K562 (cell line): ENCODE results near the gene SULT2B1. TPM values are rescaled to one million over a fixed set of nuclear protein-coding genes. Genes with fewer than 3 reads are reported as not detected.

Experiments used
- AFF1 ChIP-seq, 2 experiments: fragments of 450-650 bp; IDR thresholded peaks; 2 replicates each; pipeline ENCODE4 v1.6.1; 2018; ENCODE audit warnings: mild to moderate bottlenecking in 2 of 2, low read depth in 1 of 2; ENCODE audit not compliant: partially characterized antibody in 2 of 2
- ATF3 ChIP-seq, 2 experiments: fragments of 450-650 bp in 1 of 2; sonication (generic) in 1 of 2; formaldehyde crosslinking in 1 of 2; IDR thresholded peaks in 1 of 2; conservative IDR thresholded peaks in 1 of 2; 2 replicates each; pipeline versions ENCODE4 v1.6.1 to v1.8.1; 2016 to 2023; ENCODE audit warnings: mild to moderate bottlenecking in 2 of 2, moderate library complexity in 2 of 2, inconsistent platforms in 1 of 2, missing genetic modification reagents in 1 of 2
- CEBPB ChIP-seq: fragments of 450-650 bp; IDR thresholded peaks from 2 replicates; pipeline ENCODE4 v1.6.1; 2016; ENCODE audit warnings: missing genetic modification characterization, missing compliant biosample characterization
- CHD2 ChIP-seq: IDR thresholded peaks from 2 replicates; pipeline ENCODE4 v1.6.1; 2011; ENCODE audit warnings: low read depth, low read length
- CTCF ChIP-seq, 3 experiments: IDR thresholded peaks in 2 of 3; conservative IDR thresholded peaks in 1 of 3; 2 replicates each; pipeline ENCODE4 v1.5.1; 2011 to 2012; ENCODE audit warnings: low read length in 3 of 3, mild to moderate bottlenecking in 3 of 3, control low read depth in 2 of 3, improper control_type of control experiment in 1 of 3, inconsistent platforms in 1 of 3, low read depth in 1 of 3, mixed read lengths in 1 of 3, moderate library complexity in 1 of 3; ENCODE audit not compliant: insufficient read depth in 2 of 3
- E2F1 ChIP-seq: sonication (generic); formaldehyde crosslinking; IDR thresholded peaks from 2 replicates; pipeline ENCODE4 v1.8.1; 2023; ENCODE audit warnings: mild to moderate bottlenecking, missing genetic modification reagents, moderate library complexity
- EZH2 ChIP-seq: IDR thresholded peaks from 2 replicates; pipeline ENCODE4 v1.6.1; 2012; ENCODE audit warnings: low read depth, mild to moderate bottlenecking, inconsistent platforms, low read length, borderline replicate concordance
- KAT8 ChIP-seq: fragments of 450-650 bp; IDR thresholded peaks from 2 replicates; pipeline ENCODE4 v1.6.1; 2016; ENCODE audit warnings: low read depth, mild to moderate bottlenecking
- KLF1 ChIP-seq: fragments of 450-650 bp; IDR thresholded peaks from 2 replicates; pipeline ENCODE4 v1.6.1; 2016; ENCODE audit warnings: missing genetic modification characterization, missing compliant biosample characterization
- MBD2 ChIP-seq: sonication (generic); IDR thresholded peaks from 2 replicates; pipeline ENCODE4 v1.6.1; 2016; ENCODE audit warnings: low read depth, borderline replicate concordance
- PTTG1 ChIP-seq: fragments of 450-650 bp; IDR thresholded peaks from 2 replicates; pipeline ENCODE4 v1.6.1; 2016; ENCODE audit warnings: low read depth, mild to moderate bottlenecking, missing genetic modification characterization, missing compliant biosample characterization
- RAD51 ChIP-seq: fragments of 450-650 bp; IDR thresholded peaks from 2 replicates; pipeline ENCODE4 v1.7.1; 2016; ENCODE audit warnings: low read depth, mild to moderate bottlenecking, borderline replicate concordance
- YBX1 ChIP-seq: fragments of 450-650 bp; IDR thresholded peaks from 2 replicates; pipeline ENCODE4 v1.7.1; 2016; ENCODE audit warnings: mild to moderate bottlenecking
- ZKSCAN8 ChIP-seq: fragments of 200-800 bp; sonication (Bioruptor generic); IDR thresholded peaks from 2 replicates; pipeline ENCODE4 v1.6.1; 2016; ENCODE audit warnings: missing genetic modification characterization, missing compliant biosample characterization
- ZNF121 ChIP-seq: sonication (generic); formaldehyde crosslinking; conservative IDR thresholded peaks from 2 replicates; pipeline ENCODE4 v1.8.0; 2022; ENCODE audit warnings: missing genetic modification reagents
- ZNF146 ChIP-seq: IDR thresholded peaks from one replicate; pipeline ENCODE4 v1.6.1; 2018; ENCODE audit warnings: missing compliant biosample characterization; ENCODE audit not compliant: unreplicated experiment
- ZNF263 ChIP-seq: sonication (generic); formaldehyde crosslinking; IDR thresholded peaks from 2 replicates; pipeline ENCODE4 v1.8.0; 2022; ENCODE audit warnings: mild to moderate bottlenecking, missing genetic modification reagents, borderline replicate concordance
- ZNF274 ChIP-seq: IDR thresholded peaks from 2 replicates; pipeline ENCODE4 v1.6.1; 2011; ENCODE audit warnings: low read depth, mild to moderate bottlenecking, low read length, moderate library complexity, borderline replicate concordance
- ZNF354B ChIP-seq: fragments of 250-450 bp; sonication (Bioruptor Pico); IDR thresholded peaks from 2 replicates; pipeline ENCODE4 v1.4.0; 2020
- ZNF551 ChIP-seq: fragments of 250-450 bp; sonication (Bioruptor Pico); IDR thresholded peaks from 2 replicates; pipeline ENCODE4 v1.5.0; 2021; ENCODE audit warnings: mild to moderate bottlenecking, moderate library complexity
- ZNF77 ChIP-seq: fragments of 250-450 bp; sonication (Bioruptor Pico); IDR thresholded peaks from 2 replicates; pipeline ENCODE4 v1.5.0; 2020
- polyA plus RNA-seq, 8 experiments: library from polyadenylated mRNA; depleted of rRNA in 4 of 8; stranded (reverse) in 5 of 8; unstranded in 3 of 8; fragments of >200 nt; fragmentation: Nextera tagmentation in 2 of 8; fragmentation: Illumina TruSeq in 1 of 8; extraction: Ambion mirVana in 2 of 8; extraction: Trizol in 1 of 8; gene quantifications; 2 replicates each; pipeline versions ENCODE4 v1.2.1 to v1.2.3, GENCODE V29; 2011 to 2014; ENCODE audit warnings: inconsistent platforms in 1 of 8, missing spikeins in 1 of 8
- total RNA-seq, 7 experiments: library from RNA; depleted of rRNA in 6 of 7; stranded (reverse); fragments of >200 nt in 6 of 7; fragmentation: Illumina TruSeq in 2 of 7; extraction: Trizol in 2 of 7; gene quantifications; 2 replicates each; pipeline versions ENCODE4 v1.2.1 to v1.2.3, GENCODE V29; 2011 to 2021; ENCODE audit warnings: low replicate concordance in 1 of 7

The SULT2B1 gene
- total and polyA plus RNA-seq, 9 of the 15 experiments (the other 6 are each of a cell fraction or from before 2014, with no cell fraction given) = 0.09 to 0.62 (median 0.22) TPM; not detected in 2

- no peak for TF ChIP-seq AFF1 (IDR thresholded peaks at IDR 0.05; ENCODE audit: low read depth in 1 of 2, partially characterized antibody in 2 of 2)
- no peak for TF ChIP-seq PTTG1 (tag)
- no peak for TF ChIP-seq EZH2
- TF ChIP-seq RAD51 = no peak
- no peak for TF ChIP-seq ZNF354B (CRISPR knock-in tag)
- no peak for TF ChIP-seq ZNF146 (CRISPR knock-in tag)
- no peak for TF ChIP-seq ZNF551 (CRISPR knock-in tag)
- TF ChIP-seq ZKSCAN8 (CRISPR knock-in tag) = no peak
- TF ChIP-seq ATF3 (IDR thresholded peaks at IDR 0.05) = peak; percentile 44; the same call in 1 of the 2 replicates
- no peak for TF ChIP-seq ATF3 (CRISPR knock-in tag; conservative IDR thresholded peaks at IDR 0.05)
- TF ChIP-seq ZNF77 = no peak
- TF ChIP-seq MBD2 = no peak
- TF ChIP-seq CEBPB (tag) = peak; percentile 60; the same call in 1 of the 2 replicates
- TF ChIP-seq KLF1 (tag) = no peak
- no peak for TF ChIP-seq CHD2
- peak; percentile 41; the same call in 1 of the 2 replicates for TF ChIP-seq ZNF121 (CRISPR knock-in tag)
- TF ChIP-seq ZNF263 (CRISPR knock-in tag) = peak; percentile 97
- no peak for TF ChIP-seq ZNF274
- TF ChIP-seq YBX1 = no peak
- no peak for TF ChIP-seq E2F1 (CRISPR knock-in tag)
- no peak for TF ChIP-seq KAT8
- TF ChIP-seq CTCF (IDR thresholded peaks at IDR 0.05 in 2 of 3, conservative IDR thresholded peaks at IDR 0.05 in 1 of 3; ENCODE audit: insufficient read depth in 2 of 3, low read depth in 1 of 3, low read length in 3 of 3) = peak; percentile 10 to 45 (median 24); a peak in 3 of 6 replicates
Observed at GRCh38 chr19:48632692-48633147, 80.7 kb downstream of the SULT2B1 start (continued).
